Osteocyte (in vitro differentiated cells): Measurements from ENCODE around the gene ERN1. TPM values are rescaled to one million over a fixed set of nuclear protein-coding genes. Genes with fewer than 3 reads are reported as not detected.
"Not testable (repeated sequence)": the region's sequence is repeated elsewhere in the genome, so short reads cannot be mapped to it uniquely, and the experiment has no call there.

Experiments used
- DNase-seq: peaks from one replicate; pipeline ENCODE4 v3.0.0; 2021; ENCODE audit warnings: mixed read lengths; ENCODE audit not compliant: unreplicated experiment; ENCODE audit errors: extremely low spot score
- H3K27ac Mint-ChIP-seq: one replicate; pipeline ENCODE4 v1.8.0; 2021; ENCODE audit warnings: mild to moderate bottlenecking, mixed read lengths; ENCODE audit not compliant: unreplicated experiment
- H3K27me3 Mint-ChIP-seq: one replicate; pipeline ENCODE4 v1.8.0; 2021; ENCODE audit warnings: mixed read lengths; ENCODE audit not compliant: unreplicated experiment
- H3K36me3 Mint-ChIP-seq: one replicate; pipeline ENCODE4 v1.8.0; 2021; ENCODE audit warnings: mixed read lengths; ENCODE audit not compliant: unreplicated experiment
- H3K4me1 Mint-ChIP-seq: one replicate; pipeline ENCODE4 v1.8.0; 2021; ENCODE audit warnings: mixed read lengths; ENCODE audit not compliant: unreplicated experiment
- H3K4me3 Mint-ChIP-seq: one replicate; pipeline ENCODE4 v1.8.0; 2021; ENCODE audit warnings: mild to moderate bottlenecking, moderate library complexity, mixed read lengths; ENCODE audit not compliant: unreplicated experiment
- H3K9me3 Mint-ChIP-seq: one replicate; pipeline ENCODE4 v1.8.0; 2021; ENCODE audit warnings: mixed read lengths; ENCODE audit not compliant: unreplicated experiment
- total RNA-seq: library from RNA; stranded (reverse); gene quantifications from 2 replicates; pipeline ENCODE4 v1.2.1, GENCODE V29; 2021
- TF ChIP-seq, protein P1 (sequence below): fragments of 200-600 bp; sonication (generic); IDR thresholded peaks from 2 replicates; pipeline ENCODE4 v1.5.0; 2021; ENCODE audit warnings: antibody characterized with exemption, mild to moderate bottlenecking, moderate library complexity

The ERN1 gene
- total RNA-seq, 1 donor from 2014 or later, result 21.4 TPM

DNA sequence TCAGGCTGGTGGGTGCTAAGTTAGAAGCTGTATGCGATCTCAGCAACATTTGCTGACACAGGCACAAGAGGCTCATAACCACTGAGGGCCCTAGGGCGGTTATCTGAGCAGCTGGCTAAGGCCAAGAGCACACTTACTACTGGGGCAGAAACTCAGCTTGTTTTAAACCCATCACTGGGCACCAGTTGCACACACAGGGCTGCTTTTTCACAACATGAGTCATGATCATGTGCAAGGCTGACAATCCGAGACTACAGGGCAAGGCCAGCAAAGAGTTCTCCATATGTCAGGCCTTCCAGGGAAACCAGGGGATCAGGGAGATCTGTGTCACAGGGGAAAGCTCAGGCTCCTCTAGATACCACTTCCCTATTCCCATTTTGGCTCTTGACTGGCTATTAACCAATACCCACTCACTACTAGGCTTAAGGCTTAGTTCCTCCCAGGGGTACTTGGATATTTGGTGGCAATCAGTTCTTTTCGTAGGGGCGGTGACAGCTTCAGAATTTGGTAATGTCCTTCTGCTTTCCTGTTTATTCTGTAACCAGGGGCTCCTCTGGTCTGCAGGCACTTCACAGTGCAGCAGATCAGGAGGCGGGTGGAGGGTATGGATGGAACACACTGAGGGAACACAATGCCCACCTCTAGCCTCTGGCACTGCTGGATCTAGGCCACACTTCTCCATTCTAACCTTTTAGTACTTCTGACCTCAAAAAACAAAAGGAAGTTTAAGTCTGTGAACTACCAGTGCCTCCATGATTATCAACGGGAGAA, 44.9 kb upstream of the ERN1 start:
- Mint-ChIP-seq H3K4me1 (peaks cover 17% of the 10 kb centered on the region), H3K27ac (peak overlapping the region; percentile 84), H3K36me3 (peaks cover 58% of the 10 kb centered on the region), H3K9me3 (no peaks in the 10 kb centered on the region), H3K4me3 (no peak overlapping the region), H3K27me3 (no peaks in the 10 kb centered on the region)
- no peak for DNase-seq
- TF ChIP-seq, protein P1, sequence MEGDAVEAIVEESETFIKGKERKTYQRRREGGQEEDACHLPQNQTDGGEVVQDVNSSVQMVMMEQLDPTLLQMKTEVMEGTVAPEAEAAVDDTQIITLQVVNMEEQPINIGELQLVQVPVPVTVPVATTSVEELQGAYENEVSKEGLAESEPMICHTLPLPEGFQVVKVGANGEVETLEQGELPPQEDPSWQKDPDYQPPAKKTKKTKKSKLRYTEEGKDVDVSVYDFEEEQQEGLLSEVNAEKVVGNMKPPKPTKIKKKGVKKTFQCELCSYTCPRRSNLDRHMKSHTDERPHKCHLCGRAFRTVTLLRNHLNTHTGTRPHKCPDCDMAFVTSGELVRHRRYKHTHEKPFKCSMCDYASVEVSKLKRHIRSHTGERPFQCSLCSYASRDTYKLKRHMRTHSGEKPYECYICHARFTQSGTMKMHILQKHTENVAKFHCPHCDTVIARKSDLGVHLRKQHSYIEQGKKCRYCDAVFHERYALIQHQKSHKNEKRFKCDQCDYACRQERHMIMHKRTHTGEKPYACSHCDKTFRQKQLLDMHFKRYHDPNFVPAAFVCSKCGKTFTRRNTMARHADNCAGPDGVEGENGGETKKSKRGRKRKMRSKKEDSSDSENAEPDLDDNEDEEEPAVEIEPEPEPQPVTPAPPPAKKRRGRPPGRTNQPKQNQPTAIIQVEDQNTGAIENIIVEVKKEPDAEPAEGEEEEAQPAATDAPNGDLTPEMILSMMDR, result no peak

DNA sequence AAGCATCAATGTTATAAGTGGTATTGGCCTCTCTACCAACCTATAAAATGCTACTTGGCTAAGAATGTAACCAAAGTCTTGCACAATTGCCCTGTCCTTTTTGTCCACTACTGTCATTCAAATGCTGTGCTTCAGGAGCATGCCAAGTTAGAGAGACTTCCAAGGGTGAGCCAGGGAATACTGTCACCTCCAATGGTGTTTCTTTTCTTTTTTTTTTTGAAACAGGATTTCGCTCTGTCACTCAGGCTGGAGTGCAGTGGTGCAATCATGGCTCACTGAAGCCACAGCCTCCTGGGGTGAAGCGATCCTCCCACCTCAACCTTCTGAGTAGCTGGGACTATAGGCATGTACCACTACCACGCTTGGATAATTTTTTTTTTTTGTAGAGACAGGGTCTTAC, 43.7 kb upstream of the ERN1 start:
- peak overlapping the region; percentile 31 for H3K27ac Mint-ChIP-seq
- no peak overlapping the region for H3K4me3 Mint-ChIP-seq
- peaks cover 15% of the 10 kb centered on the region for H3K4me1 Mint-ChIP-seq
- DNase-seq, result no peak
- no peaks in the 10 kb centered on the region for H3K9me3 Mint-ChIP-seq
- no peaks in the 10 kb centered on the region for H3K27me3 Mint-ChIP-seq
- TF ChIP-seq, protein P1, result no peak
- peaks cover 52% of the 10 kb centered on the region for H3K36me3 Mint-ChIP-seq

- no peak for DNase-seq
- Mint-ChIP-seq H3K4me1 (peaks cover 13% of the 10 kb centered on the region), H3K27ac (no peak overlapping the region), H3K4me3 (no peak overlapping the region), H3K36me3 (peaks cover 43% of the 10 kb centered on the region), H3K27me3 (no peaks in the 10 kb centered on the region), H3K9me3 (no peaks in the 10 kb centered on the region)
- TF ChIP-seq, protein P1, result no peak
These were observed 42.6 kb upstream of the ERN1 start for GRCh38 chr17:64172510-64172909.

- H3K27ac Mint-ChIP-seq, result no peak overlapping the region
- TF ChIP-seq, protein P1, result no peak
- H3K4me3 Mint-ChIP-seq, result no peak overlapping the region
- peaks cover 13% of the 10 kb centered on the region for H3K4me1 Mint-ChIP-seq
- H3K36me3 Mint-ChIP-seq, result peaks cover 42% of the 10 kb centered on the region
- H3K27me3 Mint-ChIP-seq, result no peaks in the 10 kb centered on the region
- H3K9me3 Mint-ChIP-seq, result no peaks in the 10 kb centered on the region
- no peak for DNase-seq
These were observed 41.1 kb upstream of the ERN1 start for GRCh38 chr17:64171041-64171440.

GRCh38 chr17:64170286-64170685, 40.3 kb upstream of the ERN1 start:
- no peaks in the 10 kb centered on the region for H3K27me3 Mint-ChIP-seq
- H3K4me1 Mint-ChIP-seq, result peaks cover 9% of the 10 kb centered on the region
- peaks cover 44% of the 10 kb centered on the region for H3K36me3 Mint-ChIP-seq
- H3K9me3 Mint-ChIP-seq, result no peaks in the 10 kb centered on the region
- H3K4me3 Mint-ChIP-seq, result no peak overlapping the region
- no peak overlapping the region for H3K27ac Mint-ChIP-seq
- TF ChIP-seq, protein P1, result no peak
- no peak for DNase-seq

- H3K4me1 Mint-ChIP-seq, H3K27ac Mint-ChIP-seq, H3K27me3 Mint-ChIP-seq, H3K9me3 Mint-ChIP-seq, DNase-seq, H3K4me3 Mint-ChIP-seq: not testable (repeated sequence)
- peaks cover 40% of the 10 kb centered on the region for H3K36me3 Mint-ChIP-seq
These were observed 37.7 kb upstream of the ERN1 start for GRCh38 chr17:64167666-64168065.
